ENCODE measurements around the gene MYH16.
A peak's percentile ranks its signal among the peaks of the same experiment; 100 is the strongest.
"Not testable (repeated sequence)": the region's sequence is repeated elsewhere in the genome, so short reads cannot be mapped to it uniquely, and the experiment has no call there.

Gene MYH16

GRCh38 chr7:99272476-99273045 lies at the start of gene MYH16:
TSS of gene MYH16 (plus strand) at chr7:99272839.
- DNase-seq (ENCODE audit: low read depth) = no peak

DNA sequence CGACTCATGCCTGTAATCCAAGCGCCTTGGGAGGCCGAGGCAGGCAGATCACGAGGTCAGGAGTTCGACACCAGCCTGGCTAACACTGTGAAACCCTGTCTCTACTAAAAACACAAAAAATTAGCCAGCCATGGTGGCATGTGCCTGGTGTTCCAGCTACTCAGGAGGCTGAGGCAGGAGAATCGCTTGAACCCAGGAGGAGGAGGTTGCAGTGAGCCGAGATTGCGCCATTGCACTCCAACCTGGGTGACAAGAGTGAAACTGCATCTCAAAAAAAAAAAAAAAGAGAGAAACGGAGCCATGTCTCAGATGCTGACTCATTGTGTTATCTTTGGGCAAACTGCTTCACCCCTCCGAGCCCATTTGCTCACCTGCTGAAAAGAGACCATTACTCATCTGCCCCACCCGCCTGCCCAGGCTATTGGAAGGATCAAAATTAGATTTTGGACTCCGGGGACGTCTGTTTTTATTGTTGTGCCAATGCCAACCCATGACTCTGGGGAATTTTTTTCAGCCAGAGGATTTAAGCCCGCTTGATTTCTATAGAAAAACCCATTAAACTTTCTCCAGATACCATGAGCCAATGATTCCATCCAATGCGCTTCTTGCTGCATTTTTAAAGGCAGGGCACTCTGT lies 48.3 kb upstream of the MYH16 start:
- DNase-seq (ENCODE audit: low read depth) = peak; percentile 23

GRCh38 chr7:99224899-99225265 lies 47.8 kb upstream of the MYH16 start:
- DNase-seq (ENCODE audit: low read depth) = no peak

DNA sequence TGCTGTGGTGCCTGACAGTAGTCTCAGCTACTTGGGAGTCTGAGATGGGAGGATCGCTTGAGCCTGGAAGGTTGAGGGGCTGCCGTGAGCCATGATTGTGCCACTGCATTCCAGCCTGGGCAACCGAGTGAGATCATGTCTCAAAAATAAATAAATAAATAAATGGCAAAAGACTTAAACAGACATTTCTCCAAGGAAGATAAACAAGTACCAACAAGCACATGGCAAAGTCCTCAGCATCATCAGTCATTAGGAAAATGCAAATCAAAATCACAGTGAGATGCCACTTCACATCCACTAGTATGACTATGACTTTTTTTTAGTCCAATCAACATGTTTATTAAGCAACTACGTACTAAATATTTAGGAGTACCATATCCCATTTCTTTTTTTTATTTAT lies 43.4 kb upstream of the MYH16 start:
- no peak for DNase-seq (ENCODE audit: low read depth)

DNA sequence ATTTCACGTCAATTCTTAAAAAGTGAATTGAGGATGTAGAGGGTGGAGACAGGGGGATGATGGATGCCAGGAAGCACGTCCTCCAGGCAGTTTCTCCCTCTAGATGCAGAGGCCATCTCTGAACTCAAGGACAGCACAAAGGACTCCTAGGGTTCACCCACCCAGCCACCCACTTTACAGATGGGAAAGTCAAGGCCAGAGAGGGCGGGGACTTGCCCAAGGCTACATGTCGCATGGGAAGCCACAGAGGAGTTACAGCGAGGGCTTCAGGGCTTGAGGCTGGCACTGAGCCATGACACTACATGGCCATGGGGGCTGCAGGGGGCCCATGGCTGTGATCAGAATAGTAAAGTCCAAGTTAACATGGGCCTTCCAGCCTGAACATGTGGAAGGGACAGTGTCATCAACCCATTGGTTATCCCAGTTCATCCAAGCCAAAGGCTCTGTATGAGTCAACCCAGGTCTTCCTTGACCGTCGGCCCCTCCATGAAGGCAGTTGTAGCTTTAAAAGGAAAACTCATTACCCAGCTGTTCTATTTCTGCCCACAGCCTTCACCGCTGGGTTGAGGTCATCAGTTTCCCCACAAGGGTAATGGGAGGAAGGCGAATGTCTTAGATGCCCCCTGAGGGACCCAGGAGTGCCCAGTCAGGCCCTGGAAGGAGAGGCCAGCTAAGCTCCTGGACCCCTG lies 40.4 kb upstream of the MYH16 start:
- DNase-seq (ENCODE audit: low read depth) = no peak

GRCh38 chr7:99232955-99233354 lies 39.7 kb upstream of the MYH16 start:
- DNase-seq (ENCODE audit: low read depth) = not testable (repeated sequence)

- no peak for DNase-seq (ENCODE audit: low read depth)
These were observed 38.5 kb upstream of the MYH16 start for GRCh38 chr7:99234185-99234584.

GRCh38 chr7:99235925-99236324 lies 36.7 kb upstream of the MYH16 start:
- no peak for DNase-seq (ENCODE audit: low read depth)

DNA sequence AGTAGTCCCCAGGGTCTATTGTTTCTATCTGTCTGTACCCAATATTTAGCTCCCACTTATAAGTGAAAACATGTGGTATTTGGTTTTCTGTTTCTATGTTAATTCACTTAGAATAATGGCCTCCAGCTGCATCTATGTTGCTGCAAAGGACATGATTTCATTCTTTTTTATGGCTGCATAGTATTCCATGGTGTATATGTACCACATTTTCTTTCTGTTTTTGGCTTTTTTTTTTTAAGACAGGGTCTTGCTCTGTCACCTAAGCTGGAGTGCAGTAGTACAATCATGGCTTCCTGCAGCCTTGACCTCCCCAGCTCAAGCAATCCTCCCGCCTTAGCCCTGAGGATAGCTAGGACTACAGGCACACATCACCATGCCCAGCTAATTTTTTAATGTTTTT lies 34.8 kb upstream of the MYH16 start:
- DNase-seq (ENCODE audit: low read depth) = not testable (repeated sequence)

DNA sequence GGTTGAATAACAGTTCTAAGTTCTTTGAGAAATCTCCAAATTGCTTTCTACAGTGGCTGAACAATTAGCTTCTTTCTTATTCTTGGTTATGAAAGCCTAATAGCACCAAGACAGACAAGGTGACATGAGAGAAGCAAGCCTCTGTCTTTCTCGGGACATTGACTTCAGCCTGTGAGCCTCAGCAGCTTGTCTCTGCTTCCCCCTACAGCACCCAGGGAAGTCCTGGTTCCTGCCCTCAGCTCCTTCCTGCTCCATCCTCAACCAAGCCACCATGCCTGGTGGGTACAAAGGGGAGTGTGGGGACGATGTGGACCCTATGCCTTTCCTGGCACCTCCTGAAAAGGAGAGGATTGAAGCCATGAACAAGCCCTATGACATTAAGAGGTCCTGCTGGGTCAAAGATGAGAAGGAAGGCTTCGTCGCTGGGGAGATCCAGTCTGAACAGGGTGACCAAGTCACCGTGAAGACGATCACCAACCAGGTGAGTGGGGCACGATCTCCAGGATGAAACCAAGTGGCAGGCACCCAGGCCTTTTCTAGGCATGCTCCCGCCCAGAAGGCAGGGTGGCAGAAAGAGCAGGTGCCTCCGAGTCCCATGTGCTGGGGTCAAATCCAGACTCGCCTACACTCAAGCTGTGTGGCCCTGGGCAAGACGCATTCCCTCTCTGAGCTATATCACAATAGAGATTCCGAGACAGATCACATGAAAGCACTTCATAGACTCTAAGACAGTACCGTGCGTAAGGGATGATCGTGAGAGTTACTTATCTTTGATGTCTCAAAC lies 33.9 kb upstream of the MYH16 start:
- no peak for DNase-seq (ENCODE audit: low read depth)

DNA sequence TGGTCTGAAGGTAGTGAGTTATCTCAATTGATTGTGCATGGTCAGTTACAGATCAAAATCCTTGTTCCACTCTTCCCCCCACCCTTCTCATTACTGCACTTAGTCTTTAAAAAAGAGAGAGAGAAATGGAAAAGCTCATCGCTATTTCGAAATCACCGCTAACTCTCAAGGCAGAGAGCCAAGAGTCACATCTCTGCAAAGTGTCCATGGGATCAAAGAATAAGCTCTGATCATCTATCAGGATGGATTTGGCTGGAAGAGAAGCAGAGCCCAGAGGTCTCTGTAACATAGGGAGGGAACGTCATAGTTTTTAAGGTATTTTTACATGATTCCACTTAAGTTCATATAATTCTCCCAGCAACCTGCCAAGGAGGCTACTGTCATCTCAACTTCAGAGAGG lies 30.0 kb upstream of the MYH16 start:
- DNase-seq (ENCODE audit: low read depth) = peak; percentile 11

GRCh38 chr7:99243751-99244337 lies 28.8 kb upstream of the MYH16 start:
- no peak for DNase-seq (ENCODE audit: low read depth)

DNA sequence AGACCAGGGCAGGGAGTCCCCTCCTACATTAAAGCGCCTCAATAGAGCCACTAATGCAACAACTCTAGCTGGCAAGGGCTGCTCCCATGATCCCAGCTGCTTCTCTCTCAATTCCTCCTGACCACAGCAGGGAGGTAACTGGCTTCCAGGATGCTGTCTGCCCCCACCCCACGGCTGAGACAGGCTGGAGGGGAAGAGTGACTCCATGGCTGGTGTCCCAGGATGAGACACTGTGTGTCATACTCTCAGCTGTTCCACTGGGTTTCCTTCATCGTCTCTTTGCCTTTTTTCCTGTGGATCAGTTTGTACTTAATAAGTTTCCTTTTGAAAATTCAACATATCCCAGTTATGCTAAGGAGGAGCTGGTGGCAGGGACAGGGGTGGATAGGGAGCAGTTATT lies 27.7 kb upstream of the MYH16 start:
- no peak for DNase-seq (ENCODE audit: low read depth)

- DNase-seq (ENCODE audit: low read depth) = peak; percentile 4
These were observed 24.1 kb upstream of the MYH16 start for GRCh38 chr7:99248391-99249095.

- DNase-seq (ENCODE audit: low read depth) = no peak
These were observed 22.6 kb upstream of the MYH16 start for GRCh38 chr7:99249985-99250575.

GRCh38 chr7:99252166-99252895 lies 20.3 kb upstream of the MYH16 start:
- no peak for DNase-seq (ENCODE audit: low read depth)

DNA sequence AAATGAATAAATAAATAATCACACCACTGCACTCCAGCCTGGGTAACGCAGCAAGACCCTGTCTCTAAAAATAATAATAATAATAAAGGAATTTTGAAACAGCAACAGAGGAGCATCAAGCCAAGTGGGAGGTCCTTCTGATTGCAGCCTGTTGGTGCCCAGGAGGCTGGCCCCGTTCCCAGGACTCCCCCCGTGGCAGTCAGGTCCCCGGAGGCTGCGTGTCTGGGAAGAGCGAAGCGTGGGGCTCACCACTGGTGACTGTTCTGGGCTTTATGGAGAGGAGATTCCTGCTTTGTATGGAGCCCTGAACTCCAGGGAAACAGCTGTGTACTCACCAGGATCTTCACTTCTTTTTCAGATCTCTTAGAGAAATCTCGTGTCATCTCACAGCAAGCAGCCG lies 19.3 kb upstream of the MYH16 start:
- no peak for DNase-seq (ENCODE audit: low read depth)

DNA sequence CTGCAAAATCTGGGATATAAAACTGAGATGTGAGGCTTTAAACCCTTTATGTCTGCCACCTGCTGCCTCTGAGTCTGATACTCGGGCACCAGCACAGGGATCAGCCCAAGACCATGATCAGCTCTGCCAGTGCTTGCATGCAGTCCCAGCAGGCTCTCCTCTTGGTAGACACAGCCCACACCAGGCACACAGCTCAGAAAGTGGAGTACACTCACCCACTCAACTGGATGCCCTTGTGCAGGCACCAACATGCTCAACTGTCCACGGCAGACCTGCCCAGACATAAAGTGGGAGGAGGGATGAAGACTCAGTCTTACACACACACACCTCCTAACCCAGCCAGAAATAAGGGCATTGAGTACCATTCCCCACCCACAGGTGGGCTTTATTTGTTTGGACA lies 18.2 kb upstream of the MYH16 start:
- DNase-seq (ENCODE audit: low read depth) = no peak

- DNase-seq (ENCODE audit: low read depth) = no peak
These were observed 17.2 kb upstream of the MYH16 start for GRCh38 chr7:99255463-99255862.

- no peak for DNase-seq (ENCODE audit: low read depth)
These were observed 15.6 kb upstream of the MYH16 start for GRCh38 chr7:99257065-99257464.

DNA sequence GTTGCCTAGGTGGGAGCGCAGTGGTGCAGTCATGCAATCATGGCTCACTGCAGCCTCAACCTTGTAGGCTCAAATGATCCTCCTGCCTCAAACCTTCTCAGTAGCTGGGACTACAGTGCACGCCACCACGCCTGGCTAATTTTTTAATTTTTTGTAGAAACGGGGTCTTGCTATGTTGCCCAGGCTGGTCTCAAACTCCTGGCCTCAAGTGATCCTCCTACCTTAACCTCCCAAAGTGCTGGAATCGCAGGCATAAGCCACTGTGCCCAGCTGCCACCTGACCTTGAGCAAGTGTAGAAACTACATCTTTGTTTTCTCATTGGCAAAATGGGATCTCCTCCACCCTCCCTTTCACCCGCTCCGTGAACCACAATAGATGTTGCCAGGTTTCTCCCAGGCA lies 15.0 kb upstream of the MYH16 start:
- no peak for DNase-seq (ENCODE audit: low read depth)

Measured in amniotic epithelial cell (primary cell).